Panc1 (cell line): ENCODE measurements around the gene FOXN1. TPM values are rescaled to one million over a fixed set of nuclear protein-coding genes. Genes with fewer than 3 reads are reported as not detected.
A peak's percentile ranks its signal among the peaks of the same experiment; 100 is the strongest.
"Not testable (repeated sequence)": the region's sequence is repeated elsewhere in the genome, so short reads cannot be mapped to it uniquely, and the experiment has no call there.

Source experiments
- ATAC-seq: fragments of 200-7000 bp; cut with Tn5 transposase; 2 replicates; pipeline ENCODE4 v1.9.1; 2020; ENCODE audit warnings: mild to moderate bottlenecking, moderate library complexity
- Bru-seq: library from RNA; stranded (reverse); fragments of 400-500 nt; gene quantifications from one replicate; lab custom pipeline; 2021; lab: Mats Ljungman, UMichigan
- BruChase-seq, 2 experiments: library from RNA; stranded (reverse); fragments of 400-500 nt; gene quantifications; one replicate each; lab custom pipeline; 2021; lab: Mats Ljungman, UMichigan
- BruUV-seq: library from RNA; stranded (reverse); fragments of 400-500 nt; replicated peaks from 2 replicates; lab custom pipeline; 2021; lab: Mats Ljungman, UMichigan
- CTCF ChIA-PET: fragments of 300-600 bp; sonication (Branson Sonifier 250); formaldehyde crosslinking; loops from one replicate; lab custom pipeline; 2022; ENCODE audit warnings: antibody characterized with exemption; lab: Charles Lee
- POLR2A ChIA-PET: fragments of 300-600 bp; sonication (Branson Sonifier 250); formaldehyde crosslinking; loops from one replicate; lab custom pipeline; 2022; ENCODE audit warnings: antibody characterized with exemption; lab: Charles Lee
- DNase-seq: peaks from one replicate; pipeline ENCODE4 v3.0.0-alpha.2; 2010; ENCODE audit warnings: low read depth, low spot score
- H3K27ac ChIP-seq: 2 replicates; pipeline ENCODE4 v1.5.1; 2011; ENCODE audit warnings: mild to moderate bottlenecking, low read length, inconsistent platforms
- H3K27me3 ChIP-seq: fragments of 200-500 bp; sonication (Bioruptor generic); 2 replicates; pipeline ENCODE4 v1.6.0; 2014; ENCODE audit warnings: low read length, inconsistent platforms; ENCODE audit not compliant: control insufficient read depth, insufficient read depth
- H3K36me3 ChIP-seq: fragments of 200-500 bp; sonication (Bioruptor generic); 2 replicates; pipeline ENCODE4 v1.5.1; 2014; ENCODE audit warnings: inconsistent platforms, mild to moderate bottlenecking, low read length, moderate library complexity; ENCODE audit not compliant: control insufficient read depth, insufficient read depth
- H3K4me1 ChIP-seq: 2 replicates; pipeline ENCODE4 v1.5.1; 2011; ENCODE audit warnings: inconsistent platforms, mild to moderate bottlenecking, low read length, moderate library complexity; ENCODE audit not compliant: control insufficient read depth, insufficient read depth
- H3K4me3 ChIP-seq, 2 experiments: 2 replicates each; pipeline ENCODE4 v1.5.1; 2011 to 2012; ENCODE audit warnings: low read depth in 2 of 2, low read length in 2 of 2, mild to moderate bottlenecking in 2 of 2, inconsistent platforms in 1 of 2, moderate library complexity in 1 of 2
- H3K9me3 ChIP-seq: fragments of 200-500 bp; sonication (Bioruptor generic); 2 replicates; pipeline ENCODE4 v1.5.1; 2014; ENCODE audit warnings: low read depth, mild to moderate bottlenecking, inconsistent platforms, low read length, moderate library complexity; ENCODE audit not compliant: control insufficient read depth, insufficient read depth
- CTCF ChIP-seq: fragments of 450-650 bp; IDR thresholded peaks from 2 replicates; pipeline ENCODE4 v1.5.1; 2017; ENCODE audit warnings: mild to moderate bottlenecking
- POLR2AphosphoS5 ChIP-seq: IDR thresholded peaks from 2 replicates; pipeline ENCODE4 v1.6.1; 2012; ENCODE audit warnings: mild to moderate bottlenecking, low read depth, low read length, moderate library complexity
- REST ChIP-seq, 2 experiments: IDR thresholded peaks; 2 replicates each; pipeline ENCODE4 v1.6.1; 2011 to 2012; ENCODE audit warnings: low read depth in 2 of 2, control low read depth in 1 of 2, low read length in 1 of 2, mild to moderate bottlenecking in 1 of 2, moderate library complexity in 1 of 2; ENCODE audit not compliant: insufficient read depth in 1 of 2
- SIN3A ChIP-seq: IDR thresholded peaks from 2 replicates; pipeline ENCODE4 v1.6.1; 2012; ENCODE audit warnings: low read depth, mild to moderate bottlenecking, low read length, moderate library complexity, borderline replicate concordance; ENCODE audit not compliant: insufficient read depth
- TCF7L2 ChIP-seq: IDR thresholded peaks from 2 replicates; pipeline ENCODE4 v1.6.1; 2011; ENCODE audit warnings: mild to moderate bottlenecking, low read depth, low read length, inconsistent platforms
- in situ Hi-C: cut with HindIII; loops from 2 replicates; pipeline ENCODE4 v1.10.0; 2016; ENCODE audit warnings: low sequenced_read_pairs, low pct_unique_long_range_greater_than_20kb
- intact Hi-C: fragments of 100-400 bp; cut with micrococcal nuclease; formaldehyde crosslinking; loops from one replicate; pipeline ENCODE4 v1.10.0; 2022; ENCODE audit not compliant: unreplicated experiment
- long read RNA-seq: library from polyadenylated mRNA; unstranded; transcript quantifications from one replicate; pipeline ENCODE4 v2.0.0, GENCODE V29; 2021; ENCODE audit not compliant: unreplicated experiment
- polyA plus RNA-seq: library from polyadenylated mRNA; unstranded; fragments of >200 nt; gene quantifications from one replicate; pipeline ENCODE4 v1.2.1, GENCODE V29; 2012; ENCODE audit warnings: missing spikeins; ENCODE audit not compliant: insufficient read length
- total RNA-seq: library from RNA; stranded (reverse); gene quantifications from one replicate; pipeline ENCODE4 v1.2.1, GENCODE V29; 2021; ENCODE audit not compliant: unreplicated experiment

FOXN1 gene, protein sequence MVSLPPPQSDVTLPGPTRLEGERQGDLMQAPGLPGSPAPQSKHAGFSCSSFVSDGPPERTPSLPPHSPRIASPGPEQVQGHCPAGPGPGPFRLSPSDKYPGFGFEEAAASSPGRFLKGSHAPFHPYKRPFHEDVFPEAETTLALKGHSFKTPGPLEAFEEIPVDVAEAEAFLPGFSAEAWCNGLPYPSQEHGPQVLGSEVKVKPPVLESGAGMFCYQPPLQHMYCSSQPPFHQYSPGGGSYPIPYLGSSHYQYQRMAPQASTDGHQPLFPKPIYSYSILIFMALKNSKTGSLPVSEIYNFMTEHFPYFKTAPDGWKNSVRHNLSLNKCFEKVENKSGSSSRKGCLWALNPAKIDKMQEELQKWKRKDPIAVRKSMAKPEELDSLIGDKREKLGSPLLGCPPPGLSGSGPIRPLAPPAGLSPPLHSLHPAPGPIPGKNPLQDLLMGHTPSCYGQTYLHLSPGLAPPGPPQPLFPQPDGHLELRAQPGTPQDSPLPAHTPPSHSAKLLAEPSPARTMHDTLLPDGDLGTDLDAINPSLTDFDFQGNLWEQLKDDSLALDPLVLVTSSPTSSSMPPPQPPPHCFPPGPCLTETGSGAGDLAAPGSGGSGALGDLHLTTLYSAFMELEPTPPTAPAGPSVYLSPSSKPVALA
- not detected for total RNA-seq
- not detected for polyA plus RNA-seq
- not detected for Bru-seq, nascent RNA
- percentile 7 among the genes with signal in this experiment for BruChase-seq, experiment 1, labeled RNA remaining after a 2-hour chase
- BruChase-seq, experiment 2, labeled RNA remaining after a 6-hour chase, result not detected
- long read RNA-seq, result 0 reads

GRCh38 chr17:28505986-28506665 is at the start of gene FOXN1:
TSS of gene FOXN1 (plus strand) at chr17:28506348. CDS start at chr17:28523970, 17,622 bp downstream.
- ChIA-PET POLR2A (no interaction called here), CTCF (no interaction called here)
- no TSS peak for BruUV-seq
- Histone ChIP-seq H3K27me3 (peaks cover 6% of the 10 kb centered on the region), H3K4me1 (no peaks in the 10 kb centered on the region), H3K36me3 (no peaks in the 10 kb centered on the region), H3K4me3 (no peak within 1 kb of the TSS), H3K27ac (no peak within 1 kb of the TSS), H3K9me3 (no peaks in the 10 kb centered on the region)
- DNase-seq, result no peak
- no peak for ATAC-seq
- in situ Hi-C loops (no loop called here), intact Hi-C loops (no loop called here)
- TF ChIP-seq POLR2AphosphoS5 (no peak), SIN3A (no peak), CTCF (no peak), TCF7L2 (no peak), REST (IDR thresholded peaks at IDR 0.05; ENCODE audit: insufficient read depth in 1 of 2, low read depth in 2 of 2, low read length in 1 of 2) (no peak)

DNA sequence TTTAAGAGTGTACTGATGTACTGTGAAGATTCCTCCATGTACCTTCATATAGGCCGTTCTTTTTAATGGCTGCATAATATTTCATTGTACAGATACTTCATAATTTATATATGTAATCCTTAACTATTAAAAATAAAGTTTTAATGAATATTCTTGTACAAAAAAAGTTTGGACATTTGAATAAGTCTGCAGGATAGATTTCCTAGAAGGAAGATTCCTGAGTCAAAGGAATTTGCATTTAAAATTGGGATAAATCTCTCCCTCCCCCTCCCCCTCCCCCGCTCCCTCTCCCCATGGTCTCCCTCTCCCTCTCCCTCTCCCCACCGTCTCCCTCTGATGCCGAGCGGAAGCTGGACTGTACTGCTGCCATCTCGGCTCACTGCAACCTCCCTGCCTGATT is 48.3 kb upstream of the FOXN1 start:
- Histone ChIP-seq H3K9me3 (no peaks in the 10 kb centered on the region), H3K36me3 (no peaks in the 10 kb centered on the region), H3K4me1 (no peaks in the 10 kb centered on the region), H3K27ac (no peak overlapping the region), H3K4me3 (no peak overlapping the region), H3K27me3 (no peaks in the 10 kb centered on the region)
- TF ChIP-seq POLR2AphosphoS5 (no peak), SIN3A (no peak), TCF7L2 (no peak), REST (IDR thresholded peaks at IDR 0.05; ENCODE audit: insufficient read depth in 1 of 2, low read depth in 2 of 2, low read length in 1 of 2) (no peak), CTCF (no peak)
- POLR2A ChIA-PET, result interaction anchor here (0.6 kb wide), 1 partner anchor 8 kb away, joined by 9 read pairs; no protein-coding TSS in a partner anchor
- BruUV-seq, result no TSS peak
- intact Hi-C loops, result no loop called here
- CTCF ChIA-PET, result no interaction called here
- ATAC-seq, result no peak
- in situ Hi-C loops, result no loop called here
- no peak for DNase-seq

GRCh38 chr17:28458881-28459280 is 47.3 kb upstream of the FOXN1 start:
- CTCF ChIA-PET, ATAC-seq, BruUV-seq, H3K27me3 ChIP-seq, POLR2A ChIA-PET, in situ Hi-C loops, H3K4me1 ChIP-seq, H3K9me3 ChIP-seq, intact Hi-C loops, H3K36me3 ChIP-seq, H3K4me3 ChIP-seq, DNase-seq, H3K27ac ChIP-seq: not testable (repeated sequence)
